HG03108 (cell line): ENCODE results near the gene TMIGD3.

Experiments used
- ATAC-seq: cut with Tn5 transposase; IDR thresholded peaks from one replicate; pipeline ENCODE4 v1.9.1; 2021; ENCODE audit warnings: moderate library complexity; ENCODE audit not compliant: unreplicated experiment

The TMIGD3 gene

DNA sequence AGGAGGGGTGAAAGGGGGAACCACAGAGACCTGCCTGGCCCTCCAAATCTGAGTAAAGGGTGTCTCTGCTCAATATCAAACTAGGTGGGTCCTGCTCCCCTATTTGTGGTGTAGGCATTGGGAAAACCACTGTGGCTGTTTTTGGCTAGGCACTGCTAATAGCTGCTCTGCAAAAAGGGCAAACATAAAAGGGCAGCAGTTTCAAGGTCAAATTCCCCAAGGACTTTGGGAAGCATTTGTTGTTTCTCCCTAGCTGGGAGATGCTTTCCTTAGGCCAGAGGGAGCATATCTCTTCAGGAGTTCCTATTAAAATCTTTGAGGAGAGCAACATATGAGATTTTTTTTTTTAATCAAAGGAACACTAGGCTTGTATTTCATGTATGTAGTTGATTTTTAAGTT is 27.2 kb downstream of the TMIGD3 start:
- no peak for ATAC-seq

DNA sequence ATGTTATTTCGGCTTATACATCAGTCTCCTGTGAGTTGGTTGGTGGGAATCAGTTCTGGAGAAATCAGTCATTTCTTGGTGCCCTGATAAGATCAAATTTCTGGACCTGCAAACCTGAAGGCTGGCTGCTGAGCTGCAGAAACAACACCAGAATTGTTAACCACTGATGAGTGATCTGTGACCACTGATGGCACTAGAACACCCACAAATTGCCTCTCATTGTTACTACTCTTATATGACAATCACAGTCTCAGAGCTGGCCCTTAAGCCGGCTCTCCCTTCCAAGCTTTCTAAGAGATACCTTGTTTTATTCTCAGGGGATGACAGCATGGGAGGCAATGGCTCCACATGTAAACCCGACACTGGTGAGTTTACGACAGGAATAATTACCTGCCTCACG is 27.7 kb downstream of the TMIGD3 start:
- no peak for ATAC-seq

GRCh38 chr1:111474521-111474920 is 28.9 kb downstream of the TMIGD3 start:
- ATAC-seq = no peak

DNA sequence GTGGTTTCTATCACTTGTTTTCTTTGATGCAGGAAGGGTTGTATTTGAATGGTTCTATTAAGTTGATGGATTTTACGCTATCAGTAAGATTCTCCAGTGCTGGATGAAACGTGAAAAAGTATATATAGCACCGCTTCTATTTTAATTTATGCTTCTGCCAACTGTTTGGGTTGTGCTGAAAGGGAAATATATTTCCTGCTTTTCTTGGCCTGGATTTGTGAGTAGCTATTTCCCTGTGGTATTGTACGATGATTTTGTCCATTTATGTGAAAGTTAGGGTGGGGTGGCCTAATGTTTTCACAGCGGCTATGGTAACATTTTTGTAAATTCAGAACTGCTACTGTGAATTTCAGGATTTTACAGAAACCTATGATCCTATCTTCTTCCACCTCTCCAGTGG is 29.3 kb downstream of the TMIGD3 start:
- no peak for ATAC-seq

- no peak for ATAC-seq
These were observed 31.9 kb downstream of the TMIGD3 start for GRCh38 chr1:111471538-111471937.

DNA sequence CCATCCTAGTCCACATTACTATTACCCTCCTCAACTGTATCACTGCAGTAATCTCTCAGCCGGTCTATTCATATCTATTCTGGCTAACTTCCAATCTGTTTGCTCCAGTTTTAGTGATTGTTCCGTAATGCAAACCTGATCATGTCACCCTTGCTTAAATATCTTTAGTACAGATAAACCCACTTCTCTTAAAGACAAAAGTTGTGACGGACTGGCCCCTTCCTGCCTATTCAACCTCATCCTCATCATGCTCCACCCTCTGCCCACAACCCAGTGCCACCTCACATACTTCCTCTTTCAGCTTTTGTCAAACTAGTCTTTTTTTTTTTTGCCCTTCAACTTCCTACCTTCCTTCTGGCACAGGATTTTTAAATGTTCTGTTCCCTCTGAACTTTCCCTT is 32.4 kb downstream of the TMIGD3 start:
- peak; percentile 57 for ATAC-seq

- no peak for ATAC-seq
These were observed 32.8 kb downstream of the TMIGD3 start for GRCh38 chr1:111470596-111470995.

DNA sequence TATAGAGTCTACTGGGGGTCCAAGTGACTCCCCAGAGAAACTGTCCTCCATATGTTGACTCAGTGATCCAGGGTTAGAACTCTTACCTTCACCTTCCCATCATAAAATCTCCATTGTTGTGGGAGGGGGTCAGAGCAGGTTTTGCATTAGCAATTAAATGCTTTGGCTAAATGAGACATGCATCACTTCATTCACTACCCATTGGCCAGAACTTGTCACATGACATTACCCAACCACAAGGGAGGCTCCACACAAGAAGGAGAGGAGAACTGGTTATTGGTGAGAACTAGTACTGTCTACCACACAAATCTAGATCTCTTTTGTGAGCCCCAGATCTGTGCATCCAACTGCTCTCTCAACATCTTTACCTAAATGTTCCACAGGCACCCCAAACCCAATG is 33.9 kb downstream of the TMIGD3 start:
- ATAC-seq = no peak

DNA sequence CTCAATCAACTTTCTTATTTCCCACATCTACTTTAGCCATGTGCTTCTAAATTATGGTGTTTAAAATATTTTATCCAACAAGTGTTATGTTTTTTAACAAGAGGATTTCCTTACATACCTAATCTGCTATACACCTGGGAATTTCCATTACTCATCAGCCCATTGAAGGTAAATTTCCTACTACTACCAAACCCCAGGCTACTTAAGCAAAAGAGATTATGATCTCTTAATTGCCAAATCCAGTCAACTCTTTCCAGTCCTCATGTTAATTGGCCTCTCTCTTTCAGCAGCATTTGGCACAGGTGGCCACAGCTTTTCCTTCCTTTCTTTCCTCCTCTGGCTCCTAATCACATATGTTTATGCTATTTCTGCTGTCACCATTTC is 34.7 kb downstream of the TMIGD3 start:
- ATAC-seq = no peak

- ATAC-seq = no peak
These were observed 35.3 kb downstream of the TMIGD3 start for GRCh38 chr1:111467865-111468716.

GRCh38 chr1:111466480-111466879 is 37.0 kb downstream of the TMIGD3 start:
- ATAC-seq = no peak

DNA sequence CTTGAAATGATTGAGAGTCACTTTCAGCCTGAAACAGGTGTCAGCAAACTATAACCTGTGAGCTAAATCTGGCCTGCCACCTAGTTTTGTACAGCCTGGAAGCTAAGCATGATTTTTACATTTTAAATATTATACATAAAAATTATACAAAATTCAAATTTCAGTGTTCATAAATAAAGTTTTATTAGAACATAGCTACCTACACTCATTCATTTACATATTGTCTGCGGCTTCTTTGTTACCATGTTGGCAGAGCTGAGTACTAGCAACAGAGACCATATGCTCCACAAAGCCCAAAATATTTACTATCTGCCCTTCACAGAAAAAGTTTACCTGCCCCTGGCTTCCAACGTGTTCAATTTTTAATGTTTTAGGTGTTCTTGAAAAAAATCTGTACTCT is 37.7 kb downstream of the TMIGD3 start:
- ATAC-seq = no peak

DNA sequence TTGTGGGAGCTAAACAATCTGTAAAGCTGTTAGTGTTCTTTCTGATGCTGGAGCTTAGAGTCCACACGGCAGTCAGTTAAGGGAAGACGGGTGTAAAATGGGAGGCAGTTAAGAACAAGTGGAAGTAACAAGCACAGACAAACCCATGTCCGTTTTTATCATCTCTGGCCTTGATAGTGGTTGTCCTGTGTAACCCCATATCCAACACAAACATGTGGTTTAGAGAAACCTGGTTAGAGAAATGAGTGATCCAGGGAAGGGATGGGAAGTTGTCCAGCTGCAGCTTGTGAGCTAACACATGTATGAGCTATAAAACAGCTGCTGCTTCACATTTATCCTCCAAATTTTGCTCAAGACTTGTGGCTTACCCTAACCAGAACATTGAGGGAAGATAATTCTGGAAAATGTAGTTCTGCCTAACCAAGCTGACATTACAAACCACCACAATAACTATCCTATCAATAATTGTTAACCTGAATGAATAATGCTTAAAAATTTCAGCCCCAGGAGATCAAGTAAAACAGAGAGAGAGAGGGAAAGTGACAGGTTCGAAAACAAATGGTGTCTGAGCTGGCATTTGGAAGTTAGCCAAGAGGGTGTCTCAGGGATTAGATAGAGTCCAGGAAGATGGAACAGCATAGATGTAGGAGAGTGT is 40.3 kb downstream of the TMIGD3 start:
- ATAC-seq = no peak

GRCh38 chr1:111462370-111463028 is 40.9 kb downstream of the TMIGD3 start:
- ATAC-seq = no peak

DNA sequence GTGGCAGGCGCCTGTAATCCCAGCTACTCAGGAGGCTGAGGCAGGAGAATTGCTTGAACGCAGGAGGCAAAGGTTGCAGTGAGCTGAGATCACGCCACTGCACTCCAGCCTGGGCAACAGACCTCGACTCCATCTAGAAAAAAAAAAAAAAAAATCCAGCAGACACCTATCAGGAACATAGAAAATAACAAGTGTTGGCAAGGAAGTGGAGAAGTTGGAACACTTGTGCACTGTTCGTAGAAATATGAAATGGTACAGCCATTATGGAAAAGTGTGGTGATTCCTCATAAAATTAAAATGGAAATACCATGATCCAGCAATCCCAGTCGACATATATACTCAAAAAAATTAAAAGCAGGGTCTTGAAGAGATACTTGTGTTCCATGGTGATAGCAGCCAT is 41.7 kb downstream of the TMIGD3 start:
- no peak for ATAC-seq

DNA sequence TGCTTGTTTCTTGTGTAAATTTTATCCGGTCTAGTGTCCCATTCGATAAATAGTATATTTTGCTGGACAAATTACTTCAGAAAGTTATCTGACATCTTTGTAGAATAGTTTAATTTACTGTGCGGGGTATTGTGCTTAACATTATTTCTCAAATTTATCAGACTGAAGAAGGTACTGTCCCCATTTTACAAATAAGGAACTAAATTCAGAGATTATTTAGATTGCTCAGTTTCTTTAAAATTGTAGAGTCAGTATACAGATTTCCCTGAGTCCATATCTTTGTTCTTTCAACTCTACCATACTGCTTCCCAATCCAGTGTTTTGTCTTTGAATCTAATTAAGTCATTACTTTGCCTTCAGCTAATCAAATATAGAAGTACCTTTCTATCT is 47.8 kb downstream of the TMIGD3 start:
- no peak for ATAC-seq

GRCh38 chr1:111454859-111455641 is 48.4 kb downstream of the TMIGD3 start:
- no peak for ATAC-seq

- ATAC-seq = no peak
These were observed 49.7 kb downstream of the TMIGD3 start for GRCh38 chr1:111453706-111454105.

GRCh38 chr1:111452581-111452980 is 50.9 kb downstream of the TMIGD3 start:
- no peak for ATAC-seq

DNA sequence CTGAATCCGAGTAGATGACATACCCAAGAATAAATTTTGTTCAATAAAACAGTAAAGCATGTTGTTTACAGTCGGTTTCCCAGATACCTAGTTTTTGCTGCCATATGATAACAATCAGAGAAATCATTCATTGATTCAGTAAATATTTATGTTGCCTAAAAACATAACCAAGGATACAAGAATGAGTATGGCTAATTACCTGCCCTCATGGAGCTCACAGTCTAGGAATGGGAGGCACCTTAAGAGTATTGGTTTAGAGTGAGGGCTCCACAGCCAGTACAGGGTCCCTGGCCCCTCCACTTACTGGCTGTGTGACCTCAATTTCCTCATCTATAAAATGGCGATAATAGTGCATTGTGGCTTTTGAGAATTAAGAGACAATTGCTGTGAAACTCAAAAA is 53.2 kb downstream of the TMIGD3 start:
- ATAC-seq = no peak

DNA sequence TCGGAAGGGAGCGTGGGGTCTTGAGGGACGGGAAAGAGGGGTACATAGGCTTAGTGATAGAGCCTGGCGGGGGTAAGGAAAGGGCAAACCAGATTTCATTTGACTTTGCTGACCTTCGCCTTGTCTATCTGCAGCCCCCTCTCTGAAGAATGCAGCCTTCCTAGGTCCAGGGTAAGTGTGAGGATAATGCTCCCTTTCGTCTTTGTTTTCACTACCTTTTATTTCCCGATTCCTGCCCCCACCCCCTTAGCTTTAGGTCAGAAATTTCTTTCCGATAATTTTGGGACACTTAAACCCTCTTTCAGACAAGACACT is 53.8 kb downstream of the TMIGD3 start:
- no peak for ATAC-seq
